HL-60/S4 treated with phorbol 12-myristate 13-acetate at 8.2 ng/mL for 4 days and 3 days (cell line): Measurements from ENCODE around the gene PMIS2.

Experiments used
- in situ Hi-C: fragments of 300-500 bp; cut with MboI; formaldehyde crosslinking; loops from 2 replicates; pipeline ENCODE4 v1.15.0; 2022; ENCODE audit warnings: low sequenced_read_pairs

PMIS2 gene

DNA sequence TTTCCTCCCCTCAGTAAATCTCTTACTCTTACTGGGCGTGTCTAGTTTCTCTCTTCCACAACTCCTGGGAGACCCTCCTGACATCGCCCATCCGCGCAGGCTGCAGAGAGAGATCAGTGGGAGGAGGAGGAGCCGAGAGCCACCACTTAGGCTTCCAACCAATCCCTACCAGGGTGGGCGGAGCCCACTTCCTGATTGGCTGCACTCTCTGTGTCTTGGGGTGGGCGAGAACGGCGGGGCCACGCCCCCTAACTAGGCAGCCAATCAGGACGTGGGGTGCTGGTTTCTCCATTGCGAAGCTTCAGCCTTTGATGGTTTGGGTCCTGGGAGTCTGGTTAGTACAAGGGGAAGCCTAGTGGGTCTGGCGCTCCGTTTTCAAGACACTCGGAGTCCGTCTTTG is at the start of gene PMIS2:
PMIS2 (plus strand) TSS at position 326 of the 400 bp plus-strand sequence. CDS start 87 bp downstream, outside the sequence.
- in situ Hi-C loops: no loop called here

GRCh38 chr19:35539314-35539713 is 46.7 kb upstream of the PMIS2 start:
- in situ Hi-C loops: no loop called here

DNA sequence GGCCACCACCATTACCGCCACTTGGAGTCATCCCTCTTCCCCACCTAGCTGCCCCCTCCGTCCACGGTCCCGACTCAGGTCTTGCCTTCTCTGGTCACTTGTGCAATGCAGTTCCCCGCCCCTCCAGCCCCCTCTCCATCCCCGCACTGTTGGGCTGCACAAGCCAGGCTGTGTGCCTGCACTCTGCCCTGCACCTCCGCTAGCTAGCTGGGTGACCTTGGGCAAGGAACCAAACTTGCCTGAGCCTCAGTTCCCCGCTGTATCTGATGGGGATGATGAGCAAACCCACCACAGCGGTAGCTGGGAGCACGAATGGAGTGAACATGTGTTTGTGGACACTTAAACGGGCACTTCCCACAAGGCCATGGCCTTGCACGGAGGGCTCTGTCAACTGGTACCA is 46.1 kb upstream of the PMIS2 start:
- in situ Hi-C loops: no loop called here

DNA sequence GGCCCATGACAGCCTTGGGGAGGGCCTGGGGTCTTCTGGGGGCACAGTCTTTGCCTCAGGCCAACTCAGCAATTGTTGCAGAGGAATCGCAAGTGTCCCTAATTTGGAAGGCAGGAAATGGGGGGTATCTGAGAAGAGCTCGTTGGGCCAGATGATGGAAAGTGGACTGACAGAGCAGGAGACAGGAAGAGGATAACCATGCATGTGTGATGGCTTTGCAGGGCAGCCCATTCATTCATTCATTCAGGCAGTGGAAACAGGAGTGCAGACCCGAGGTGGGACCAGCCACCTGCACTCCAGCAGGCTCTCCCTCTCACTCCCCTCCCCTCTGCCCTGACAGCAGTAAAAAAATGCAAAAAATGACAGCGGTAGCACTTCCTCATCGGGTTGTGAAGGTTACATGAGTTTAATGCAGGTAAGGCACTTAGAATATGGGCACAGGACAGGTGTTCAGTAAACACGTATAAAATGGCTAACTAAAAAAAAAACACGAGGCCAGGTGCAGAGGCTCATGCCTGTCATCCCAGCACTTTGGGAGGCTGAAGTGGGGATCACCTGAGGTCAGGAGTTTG is 45.5 kb upstream of the PMIS2 start:
- in situ Hi-C loops: no loop called here

DNA sequence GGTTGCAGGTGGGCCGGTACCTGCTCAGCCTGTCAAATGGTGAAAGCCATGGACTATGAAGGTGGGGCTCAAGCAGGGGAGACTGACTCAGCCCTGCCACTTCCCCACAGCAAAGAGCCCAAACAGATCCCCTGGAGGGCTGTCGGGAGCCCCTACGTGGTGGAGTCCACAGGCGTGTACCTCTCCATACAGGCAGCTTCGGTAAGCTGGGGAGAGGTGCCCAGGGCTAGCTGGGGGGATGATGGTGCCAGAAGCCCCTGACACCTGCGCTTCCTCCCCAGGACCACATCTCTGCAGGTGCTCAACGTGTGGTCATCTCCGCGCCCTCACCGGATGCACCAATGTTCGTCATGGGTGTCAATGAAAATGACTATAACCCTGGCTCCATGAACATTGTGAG is 43.8 kb upstream of the PMIS2 start:
- in situ Hi-C loops: no loop called here

DNA sequence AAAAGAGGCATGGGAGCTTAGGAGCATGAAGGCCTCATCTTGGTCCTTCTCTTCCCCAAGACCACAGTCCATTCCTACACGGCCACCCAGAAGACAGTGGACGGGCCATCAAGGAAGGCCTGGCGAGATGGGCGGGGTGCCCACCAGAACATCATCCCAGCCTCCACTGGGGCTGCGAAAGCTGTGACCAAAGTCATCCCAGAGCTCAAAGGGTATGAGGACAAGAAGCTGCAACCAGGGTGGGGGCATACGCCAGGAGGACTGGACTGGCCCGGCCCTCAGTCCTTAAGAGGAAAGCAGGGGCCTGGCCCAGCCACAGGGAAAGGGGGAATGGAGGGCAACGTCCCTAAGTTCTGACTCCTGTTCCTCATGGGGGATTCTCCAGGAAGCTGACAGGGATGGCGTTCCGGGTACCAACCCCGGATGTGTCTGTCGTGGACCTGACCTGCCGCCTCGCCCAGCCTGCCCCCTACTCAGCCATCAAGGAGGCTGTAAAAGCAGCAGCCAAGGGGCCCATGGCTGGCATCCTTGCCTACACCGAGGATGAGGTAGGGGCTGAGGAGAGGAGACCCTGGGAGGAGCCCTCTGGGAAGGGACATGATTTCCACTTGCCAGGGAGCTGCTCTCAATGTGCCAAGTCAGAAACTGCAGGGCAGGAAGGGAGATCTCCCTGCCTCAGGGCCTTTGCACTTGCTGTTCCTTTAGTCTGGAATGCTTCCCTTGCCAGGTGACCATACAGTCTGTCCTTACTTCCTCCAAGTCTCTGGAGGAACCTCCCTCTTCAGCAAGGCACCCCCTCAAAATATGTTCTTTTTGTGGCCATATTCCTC is 42.5 kb upstream of the PMIS2 start:
- in situ Hi-C loops: no loop called here

DNA sequence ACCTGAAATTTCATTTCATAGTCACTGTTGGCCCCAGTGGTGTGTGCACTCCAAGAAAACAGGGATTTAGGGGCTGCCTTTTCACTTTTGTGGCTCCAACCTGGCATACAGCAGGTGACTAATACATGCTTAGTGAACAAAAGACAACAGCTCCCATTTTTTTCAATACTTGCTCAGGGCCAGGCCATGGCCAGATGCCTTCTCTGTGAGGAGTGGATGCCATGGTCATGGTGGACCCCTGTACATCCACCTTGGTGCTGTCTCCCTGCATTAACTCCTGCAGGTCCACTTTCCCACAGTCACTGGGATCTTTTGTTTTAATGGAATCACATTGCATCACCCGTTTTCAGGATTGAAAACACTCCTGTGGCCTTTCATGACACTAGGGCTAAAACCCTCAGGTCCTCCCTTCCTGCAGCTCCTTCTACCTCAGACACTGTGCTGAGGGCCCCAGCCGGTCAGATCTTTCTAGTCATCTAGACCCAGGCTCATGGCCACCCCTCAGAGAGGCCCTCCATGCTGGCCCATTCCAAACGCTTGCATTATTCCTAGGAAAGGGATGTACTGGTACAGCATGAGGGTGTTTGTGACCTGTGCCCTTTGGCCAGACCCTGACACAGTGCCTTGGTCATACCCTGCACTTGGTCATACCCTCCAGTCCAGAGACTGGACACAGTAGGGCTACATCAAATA is 41.7 kb upstream of the PMIS2 start:
- in situ Hi-C loops: no loop called here

- in situ Hi-C loops: no loop called here
Observed at GRCh38 chr19:35545001-35545854, 40.7 kb upstream of the PMIS2 start, which contains the start of gene TMEM147. TSS of gene TMEM147 (plus strand) at chr19:35545626. CDS start at chr19:35545740, 114 bp downstream.

DNA sequence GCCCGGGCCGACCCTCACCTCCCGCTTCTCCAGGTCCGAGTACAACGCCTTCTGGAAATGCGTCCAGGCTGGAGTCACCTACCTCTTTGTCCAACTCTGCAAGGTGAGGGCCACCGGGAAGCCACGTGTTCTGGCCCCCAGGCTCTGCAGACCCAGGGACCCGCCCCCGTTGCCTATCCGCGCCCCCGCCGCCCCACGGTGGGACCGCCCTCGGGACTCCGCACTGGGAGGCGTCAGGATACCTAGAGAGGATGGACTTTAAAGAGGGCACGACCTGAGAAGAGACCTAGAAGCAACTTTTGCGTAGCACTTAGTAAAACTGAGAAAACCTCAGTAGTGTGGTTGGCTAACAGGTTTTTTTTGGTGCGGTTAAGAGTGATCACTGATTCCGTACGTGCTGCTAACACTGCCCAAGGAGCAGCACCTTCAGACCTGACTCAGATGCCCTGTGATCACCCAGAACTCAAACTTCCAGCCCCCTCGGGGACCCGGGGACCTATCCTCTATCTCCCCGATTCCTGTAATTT is 40.1 kb upstream of the PMIS2 start:
- in situ Hi-C loops: no loop called here

DNA sequence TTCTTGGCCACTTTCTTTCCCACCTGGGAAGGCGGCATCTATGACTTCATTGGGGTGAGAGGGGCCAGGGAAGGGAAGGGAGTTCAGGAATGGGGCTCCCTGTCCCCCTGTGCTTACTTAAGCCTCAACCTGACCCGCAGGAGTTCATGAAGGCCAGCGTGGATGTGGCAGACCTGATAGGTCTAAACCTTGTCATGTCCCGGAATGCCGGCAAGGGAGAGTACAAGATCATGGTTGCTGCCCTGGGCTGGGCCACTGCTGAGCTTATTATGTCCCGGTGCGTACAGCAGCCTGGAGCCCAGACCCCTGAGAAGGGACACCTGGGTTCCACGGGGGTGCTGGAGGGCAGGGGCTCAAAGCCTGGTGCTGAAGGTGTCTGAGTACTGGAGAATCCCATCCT is 39.4 kb upstream of the PMIS2 start:
- in situ Hi-C loops: no loop called here

GRCh38 chr19:35549174-35549788 is 36.7 kb upstream of the PMIS2 start:
- in situ Hi-C loops: no loop called here

DNA sequence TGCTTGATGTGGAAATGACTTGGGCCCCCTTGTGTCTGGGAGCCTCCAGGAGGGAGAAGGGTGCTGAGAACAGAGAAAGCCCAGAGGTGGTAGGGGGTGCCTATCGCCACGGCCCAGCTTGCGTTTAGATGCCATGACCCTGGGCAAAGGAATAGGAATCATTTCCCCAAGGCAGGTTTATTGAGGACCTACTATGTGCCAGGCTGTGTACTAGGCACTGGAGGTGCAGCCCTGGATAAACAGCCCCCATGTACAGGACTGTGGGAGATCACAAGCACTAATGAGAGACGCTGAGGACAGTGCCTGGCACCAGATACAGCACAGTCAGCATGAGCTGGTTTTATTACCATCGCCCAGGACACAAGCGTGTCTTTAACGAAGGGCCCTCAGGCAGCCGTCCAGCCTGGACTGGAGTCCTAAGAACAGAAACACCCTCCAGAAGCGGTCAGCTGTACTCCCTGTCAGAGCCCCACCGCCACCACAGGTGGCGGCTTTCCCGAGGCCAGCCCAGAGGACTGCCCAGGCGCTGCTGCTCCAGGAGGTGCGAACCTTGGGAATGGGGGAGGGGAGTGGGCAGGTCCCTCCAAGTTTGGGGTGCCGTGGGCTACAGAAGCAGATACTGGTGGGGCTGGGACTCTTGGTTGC is 36.0 kb upstream of the PMIS2 start:
- in situ Hi-C loops: no loop called here

DNA sequence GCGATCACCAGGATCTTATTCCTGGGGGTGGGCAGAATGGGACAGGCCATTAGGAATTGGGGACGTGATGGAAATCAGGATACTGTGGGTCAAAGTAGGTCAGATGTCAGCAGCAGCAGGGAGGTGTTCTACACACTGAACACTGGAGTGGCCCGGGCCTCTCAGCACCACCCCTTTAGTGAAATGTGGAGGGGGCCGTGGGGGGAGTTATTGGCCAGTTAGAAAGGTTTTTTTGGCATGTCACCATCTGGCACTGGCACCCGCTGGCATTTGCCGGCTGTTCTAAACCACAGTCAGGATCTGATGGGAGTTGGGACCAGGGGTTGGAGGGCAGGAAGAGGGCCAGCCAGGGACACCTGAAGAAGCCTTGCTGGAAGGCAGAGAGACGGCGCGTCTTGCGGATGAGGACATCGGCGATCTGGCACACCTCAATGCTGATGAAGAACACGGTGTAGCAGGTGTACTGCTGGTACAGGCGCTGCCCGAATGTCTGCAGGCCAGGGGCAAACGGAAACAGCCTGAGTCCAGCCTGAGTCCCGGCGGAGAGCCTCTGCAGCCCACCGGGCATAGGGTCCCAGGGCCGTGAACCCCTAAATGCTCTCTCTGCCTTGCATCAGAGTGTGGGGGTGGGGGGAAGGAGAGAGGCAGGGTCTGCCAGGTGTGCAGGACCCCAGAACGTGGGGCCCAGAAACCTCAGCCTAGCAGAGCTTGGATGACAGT is 34.7 kb upstream of the PMIS2 start:
- in situ Hi-C loops: no loop called here

GRCh38 chr19:35552534-35553384 is 33.2 kb upstream of the PMIS2 start:
- in situ Hi-C loops: no loop called here

GRCh38 chr19:35553385-35554000 is 32.5 kb upstream of the PMIS2 start:
- in situ Hi-C loops: no loop called here

- in situ Hi-C loops: no loop called here
Observed at GRCh38 chr19:35554076-35554475, 31.9 kb upstream of the PMIS2 start.

GRCh38 chr19:35555301-35556005 is 30.5 kb upstream of the PMIS2 start:
- in situ Hi-C loops: no loop called here
